Neural cell (in vitro differentiated cells): ENCODE measurements around the gene CCDC88A. TPM values are rescaled to one million over a fixed set of nuclear protein-coding genes. Genes with fewer than 3 reads are reported as not detected.

ENCODE experiments used
- H2AFZ ChIP-seq: fragments of 200-600, 300-800 bp; sonication (generic), shearing (Covaris generic); 2 replicates; pipeline ENCODE4 v1.6.0; 2014; ENCODE audit warnings: low read depth, mild to moderate bottlenecking, antibody characterized with exemption, low read length, moderate library complexity
- H3F3A ChIP-seq: fragments of 200-600 bp; shearing (Covaris generic); 2 replicates; pipeline ENCODE4 v1.6.1; 2016; ENCODE audit warnings: mild to moderate bottlenecking, moderate library complexity, mixed read lengths, antibody characterized with exemption, low read length; ENCODE audit not compliant: insufficient read depth, poor library complexity, severe bottlenecking
- H3K27ac ChIP-seq: fragments of 200-600, 300-800 bp; sonication (generic), shearing (Covaris generic); 2 replicates; pipeline ENCODE4 v1.5.1; 2014; ENCODE audit warnings: mild to moderate bottlenecking, low read length, moderate library complexity
- H3K27me3 ChIP-seq: fragments of 300-800, 200-600 bp; sonication (generic), shearing (Covaris generic); 2 replicates; pipeline ENCODE4 v1.6.0; 2014; ENCODE audit warnings: mild to moderate bottlenecking, low read depth, low read length, moderate library complexity; ENCODE audit not compliant: insufficient read depth
- H3K36me3 ChIP-seq: fragments of 300-800, 200-600 bp; sonication (generic), shearing (Covaris generic); 2 replicates; pipeline ENCODE4 v1.5.1; 2014; ENCODE audit warnings: mild to moderate bottlenecking, antibody characterized with exemption, low read length, moderate library complexity; ENCODE audit not compliant: insufficient read depth
- H3K4me2 ChIP-seq: fragments of 300-800, 200-600 bp; sonication (generic), shearing (Covaris generic); 2 replicates; pipeline ENCODE4 v1.6.0; 2014; ENCODE audit warnings: mild to moderate bottlenecking, low read length
- H3K4me3 ChIP-seq: fragments of 300-800, 200-600 bp; sonication (generic), shearing (Covaris generic); 2 replicates; pipeline ENCODE4 v1.5.1; 2014; ENCODE audit warnings: mild to moderate bottlenecking, low read length, moderate library complexity
- H3K79me2 ChIP-seq: fragments of 200-600 bp; shearing (Covaris generic); replicated peaks from 2 replicates; pipeline ENCODE4 v1.6.0; 2014; ENCODE audit warnings: mild to moderate bottlenecking, low read length, moderate library complexity; ENCODE audit not compliant: insufficient read depth
- H3K9ac ChIP-seq: fragments of 300-800, 200-600 bp; sonication (generic), shearing (Covaris generic); 2 replicates; pipeline ENCODE4 v1.6.1; 2016; ENCODE audit warnings: mild to moderate bottlenecking, low read length, mixed read lengths
- H3K9me2 ChIP-seq: fragments of 200-600 bp; shearing (Covaris generic); 2 replicates; pipeline ENCODE4 v1.6.1; 2016; ENCODE audit warnings: mild to moderate bottlenecking, low read length, mixed read lengths; ENCODE audit not compliant: insufficient read depth
- H3K9me3 ChIP-seq: fragments of 200-600, 300-800 bp; sonication (generic), shearing (Covaris generic); 2 replicates; pipeline ENCODE4 v1.6.1; 2016; ENCODE audit warnings: mild to moderate bottlenecking, mixed run types, low read length, moderate library complexity, mixed read lengths
- H4K20me1 ChIP-seq: fragments of 200-600 bp; shearing (Covaris generic); 2 replicates; pipeline ENCODE4 v1.6.1; 2016; ENCODE audit warnings: mild to moderate bottlenecking, mixed run types; ENCODE audit not compliant: insufficient read depth
- EP300 ChIP-seq: fragments of 450-650 bp; conservative IDR thresholded peaks from 2 replicates; pipeline ENCODE4 v1.6.1; 2014; ENCODE audit warnings: antibody characterized with exemption, mild to moderate bottlenecking, moderate library complexity; ENCODE audit not compliant: poor library complexity, severe bottlenecking
- EZH2 ChIP-seq: fragments of 200-600, 300-800 bp; shearing (Covaris generic), sonication (generic); IDR thresholded peaks from 2 replicates; pipeline ENCODE4 v1.6.1; 2014; ENCODE audit warnings: antibody characterized with exemption, low read length, borderline replicate concordance, mild to moderate bottlenecking; ENCODE audit not compliant: insufficient read depth, poor library complexity, severe bottlenecking
- MXI1 ChIP-seq: fragments of 450-650 bp; conservative IDR thresholded peaks from 2 replicates; pipeline ENCODE4 v1.6.1; 2014; ENCODE audit warnings: antibody characterized with exemption, mild to moderate bottlenecking; ENCODE audit not compliant: poor library complexity, severe bottlenecking
- POLR2AphosphoS5 ChIP-seq: IDR thresholded peaks from 2 replicates; pipeline ENCODE4 v1.6.1; 2012
- RAD21 ChIP-seq: fragments of 450-650 bp; conservative IDR thresholded peaks from 2 replicates; pipeline ENCODE4 v1.6.1; 2014; ENCODE audit warnings: antibody characterized with exemption, mild to moderate bottlenecking, moderate library complexity
- SMC3 ChIP-seq: fragments of 450-650 bp; conservative IDR thresholded peaks from 2 replicates; pipeline ENCODE4 v1.6.1; 2014; ENCODE audit warnings: antibody characterized with exemption, mild to moderate bottlenecking, moderate library complexity; ENCODE audit not compliant: poor library complexity
- TAF1 ChIP-seq: IDR thresholded peaks from 2 replicates; pipeline ENCODE4 v1.6.1; 2012; ENCODE audit warnings: low read depth
- polyA plus RNA-seq: library from polyadenylated mRNA; depleted of rRNA; stranded (reverse); fragments of >200 nt; gene quantifications from 2 replicates; pipeline ENCODE4 v1.2.3, GENCODE V29; 2014
- TF ChIP-seq, protein P1 (sequence below): fragments of 450-650 bp; IDR thresholded peaks from 2 replicates; pipeline ENCODE4 v1.5.1; 2014; ENCODE audit warnings: antibody characterized with exemption, mild to moderate bottlenecking, moderate library complexity; ENCODE audit not compliant: poor library complexity, severe bottlenecking
- TF ChIP-seq, protein P2 (sequence below): IDR thresholded peaks from 2 replicates; pipeline ENCODE4 v1.6.1; 2012; ENCODE audit warnings: borderline replicate concordance

The CCDC88A gene
- polyA plus RNA-seq, 1 donor from 2014 or later, result 224 TPM

DNA sequence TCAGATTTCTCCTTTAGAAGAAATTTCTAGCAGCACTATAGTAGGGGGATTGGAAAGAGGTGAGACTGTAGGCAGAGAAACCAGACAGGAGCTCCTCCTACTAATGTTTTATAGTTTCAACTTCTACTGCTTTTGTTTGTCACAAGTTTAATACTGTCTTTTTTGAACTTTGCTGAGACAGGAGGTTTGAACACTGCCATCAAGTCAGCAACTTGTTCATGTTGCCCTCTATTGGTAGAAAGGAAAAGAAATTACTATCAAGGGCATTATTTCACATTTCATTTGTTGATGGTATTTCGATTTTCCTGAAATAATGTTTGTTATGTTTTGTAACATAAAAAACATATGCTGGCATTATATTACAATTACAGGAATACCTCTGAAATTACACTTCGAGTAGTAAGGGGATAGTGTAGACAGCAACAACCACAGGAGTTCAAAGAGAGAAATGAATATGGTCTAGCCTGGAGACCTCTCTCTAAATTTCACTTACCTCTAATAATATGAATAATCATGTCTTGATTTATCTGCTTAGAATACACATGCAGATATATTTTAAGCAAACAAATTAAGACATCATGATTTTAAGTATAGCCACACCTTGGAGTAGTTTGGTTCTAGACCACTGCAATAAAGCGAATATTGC is 12.4 kb upstream of the CCDC88A start:
- Histone ChIP-seq H3K36me3 (no peaks in the 10 kb centered on the region), H3F3A (no peaks in the 10 kb centered on the region), H3K4me3 (no peak overlapping the region), H3K27me3 (no peaks in the 10 kb centered on the region), H3K4me2 (no peak overlapping the region), H2AFZ (no peak overlapping the region), H3K27ac (no peak overlapping the region), H3K79me2 (no peaks in the 10 kb centered on the region), H3K9ac (no peak overlapping the region), H3K9me3 (no peaks in the 10 kb centered on the region), H3K9me2 (no peaks in the 10 kb centered on the region), H4K20me1 (no peaks in the 10 kb centered on the region)
- TF ChIP-seq RAD21 (peak; percentile 51), SMC3 (peak; percentile 40), EP300 (no peak), EZH2 (no peak)
- TF ChIP-seq, protein P1, sequence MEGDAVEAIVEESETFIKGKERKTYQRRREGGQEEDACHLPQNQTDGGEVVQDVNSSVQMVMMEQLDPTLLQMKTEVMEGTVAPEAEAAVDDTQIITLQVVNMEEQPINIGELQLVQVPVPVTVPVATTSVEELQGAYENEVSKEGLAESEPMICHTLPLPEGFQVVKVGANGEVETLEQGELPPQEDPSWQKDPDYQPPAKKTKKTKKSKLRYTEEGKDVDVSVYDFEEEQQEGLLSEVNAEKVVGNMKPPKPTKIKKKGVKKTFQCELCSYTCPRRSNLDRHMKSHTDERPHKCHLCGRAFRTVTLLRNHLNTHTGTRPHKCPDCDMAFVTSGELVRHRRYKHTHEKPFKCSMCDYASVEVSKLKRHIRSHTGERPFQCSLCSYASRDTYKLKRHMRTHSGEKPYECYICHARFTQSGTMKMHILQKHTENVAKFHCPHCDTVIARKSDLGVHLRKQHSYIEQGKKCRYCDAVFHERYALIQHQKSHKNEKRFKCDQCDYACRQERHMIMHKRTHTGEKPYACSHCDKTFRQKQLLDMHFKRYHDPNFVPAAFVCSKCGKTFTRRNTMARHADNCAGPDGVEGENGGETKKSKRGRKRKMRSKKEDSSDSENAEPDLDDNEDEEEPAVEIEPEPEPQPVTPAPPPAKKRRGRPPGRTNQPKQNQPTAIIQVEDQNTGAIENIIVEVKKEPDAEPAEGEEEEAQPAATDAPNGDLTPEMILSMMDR, result peak; percentile 62
- TF ChIP-seq, protein P2, sequence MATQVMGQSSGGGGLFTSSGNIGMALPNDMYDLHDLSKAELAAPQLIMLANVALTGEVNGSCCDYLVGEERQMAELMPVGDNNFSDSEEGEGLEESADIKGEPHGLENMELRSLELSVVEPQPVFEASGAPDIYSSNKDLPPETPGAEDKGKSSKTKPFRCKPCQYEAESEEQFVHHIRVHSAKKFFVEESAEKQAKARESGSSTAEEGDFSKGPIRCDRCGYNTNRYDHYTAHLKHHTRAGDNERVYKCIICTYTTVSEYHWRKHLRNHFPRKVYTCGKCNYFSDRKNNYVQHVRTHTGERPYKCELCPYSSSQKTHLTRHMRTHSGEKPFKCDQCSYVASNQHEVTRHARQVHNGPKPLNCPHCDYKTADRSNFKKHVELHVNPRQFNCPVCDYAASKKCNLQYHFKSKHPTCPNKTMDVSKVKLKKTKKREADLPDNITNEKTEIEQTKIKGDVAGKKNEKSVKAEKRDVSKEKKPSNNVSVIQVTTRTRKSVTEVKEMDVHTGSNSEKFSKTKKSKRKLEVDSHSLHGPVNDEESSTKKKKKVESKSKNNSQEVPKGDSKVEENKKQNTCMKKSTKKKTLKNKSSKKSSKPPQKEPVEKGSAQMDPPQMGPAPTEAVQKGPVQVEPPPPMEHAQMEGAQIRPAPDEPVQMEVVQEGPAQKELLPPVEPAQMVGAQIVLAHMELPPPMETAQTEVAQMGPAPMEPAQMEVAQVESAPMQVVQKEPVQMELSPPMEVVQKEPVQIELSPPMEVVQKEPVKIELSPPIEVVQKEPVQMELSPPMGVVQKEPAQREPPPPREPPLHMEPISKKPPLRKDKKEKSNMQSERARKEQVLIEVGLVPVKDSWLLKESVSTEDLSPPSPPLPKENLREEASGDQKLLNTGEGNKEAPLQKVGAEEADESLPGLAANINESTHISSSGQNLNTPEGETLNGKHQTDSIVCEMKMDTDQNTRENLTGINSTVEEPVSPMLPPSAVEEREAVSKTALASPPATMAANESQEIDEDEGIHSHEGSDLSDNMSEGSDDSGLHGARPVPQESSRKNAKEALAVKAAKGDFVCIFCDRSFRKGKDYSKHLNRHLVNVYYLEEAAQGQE, result no peak

DNA sequence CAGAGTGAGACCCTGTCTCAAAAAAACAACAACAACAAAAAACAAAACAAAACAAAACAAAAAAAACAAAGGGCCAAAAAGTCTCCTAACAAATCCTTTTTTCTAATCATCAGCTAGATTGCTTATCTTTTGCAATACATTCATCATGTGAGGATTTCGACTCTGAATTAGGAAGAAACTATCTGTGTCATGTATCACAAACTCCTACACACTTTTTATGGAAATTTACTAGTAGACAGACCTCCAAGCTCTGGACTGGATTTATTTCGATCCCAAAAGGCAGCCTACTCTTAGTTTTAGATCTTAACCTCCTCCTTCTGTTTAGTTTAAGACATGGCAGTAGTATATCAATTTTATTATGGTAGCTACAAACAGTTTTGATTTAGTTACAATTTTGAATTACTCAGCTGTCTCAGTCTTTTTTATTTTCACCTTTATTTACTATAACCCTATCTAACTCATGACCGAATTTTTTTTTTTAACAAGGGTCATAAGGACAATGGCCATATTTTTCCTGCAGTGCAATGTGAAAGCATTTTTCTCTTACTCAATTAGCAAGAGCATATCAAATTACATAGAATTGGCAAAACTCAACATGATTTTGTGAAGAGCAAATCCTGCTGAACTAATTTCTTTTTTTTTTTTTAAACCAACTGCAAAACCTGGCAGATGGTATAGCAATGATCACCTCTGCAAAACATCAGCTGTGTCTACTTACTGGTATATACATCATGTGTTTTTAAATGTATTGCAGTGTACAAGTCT is 10.7 kb upstream of the CCDC88A start:
- TF ChIP-seq RAD21, result no peak
- TF ChIP-seq, protein P2, result no peak
- TF ChIP-seq, protein P1, result no peak
- no peak for TF ChIP-seq POLR2AphosphoS5
- no peak for TF ChIP-seq TAF1
- TF ChIP-seq SMC3, result no peak
- no peak for TF ChIP-seq EP300
- TF ChIP-seq MXI1, result no peak
- no peak for TF ChIP-seq EZH2
- Histone ChIP-seq H3K9me3 (no peaks in the 10 kb centered on the region), H3K79me2 (no peaks in the 10 kb centered on the region), H3K4me2 (no peak overlapping the region), H3K4me3 (no peak overlapping the region), H3K36me3 (no peaks in the 10 kb centered on the region), H4K20me1 (no peaks in the 10 kb centered on the region), H3K9ac (no peak overlapping the region), H3F3A (no peaks in the 10 kb centered on the region), H3K9me2 (no peaks in the 10 kb centered on the region), H2AFZ (no peak overlapping the region), H3K27ac (no peak overlapping the region), H3K27me3 (no peaks in the 10 kb centered on the region)
